Lung (tissue), 12 donors: Measurements from ENCODE around the gene TAGLN3. TPM values are rescaled to one million over a fixed set of nuclear protein-coding genes. Genes with fewer than 3 reads are reported as not detected.

Experiments used
- ATAC-seq: fragments of 200-7000 bp; cut with Tn5 transposase; one replicate; pipeline ENCODE4 v1.9.1; 2020; ENCODE audit warnings: moderate number of reproducible peaks; ENCODE audit not compliant: insufficient read depth, low FRiP score
- DNase-seq, 3 donors: peaks; one replicate each; pipeline ENCODE4 v3.0.0-alpha.2; 2013 to 2017
- H3K27ac ChIP-seq, 2 donors: one replicate each; pipeline ENCODE4 v1.5.1; 2013; ENCODE audit warnings: mild to moderate bottlenecking in 2 of 2, moderate library complexity in 2 of 2, control low read depth in 1 of 2, inconsistent platforms in 1 of 2, low read depth in 1 of 2, low read length in 1 of 2
- H3K27me3 ChIP-seq, 3 donors: one replicate each; pipeline ENCODE4 v1.5.1; 2013; ENCODE audit warnings: low read length in 2 of 3; ENCODE audit not compliant: control insufficient read depth in 3 of 3, insufficient read depth in 3 of 3
- H3K36me3 ChIP-seq, 4 donors: one replicate each; pipeline ENCODE4 v1.5.1; 2013; ENCODE audit warnings: low read length in 4 of 4, mild to moderate bottlenecking in 1 of 4, moderate library complexity in 1 of 4; ENCODE audit not compliant: control insufficient read depth in 4 of 4, insufficient read depth in 4 of 4
- H3K4me1 ChIP-seq, 5 donors: one replicate each; pipeline ENCODE4 v1.5.1; 2013; ENCODE audit warnings: low read length in 5 of 5, mild to moderate bottlenecking in 2 of 5, moderate library complexity in 1 of 5; ENCODE audit not compliant: control insufficient read depth in 5 of 5, insufficient read depth in 5 of 5
- H3K4me3 ChIP-seq: one replicate; pipeline ENCODE4 v1.5.1; 2013; ENCODE audit warnings: mild to moderate bottlenecking, control low read depth, moderate library complexity
- H3K9ac ChIP-seq, 2 donors: one replicate each; pipeline ENCODE4 v1.5.1; 2013; ENCODE audit warnings: low read length in 2 of 2, control low read depth in 1 of 2; ENCODE audit not compliant: insufficient read depth in 1 of 2
- H3K9me3 ChIP-seq, 4 donors: one replicate each; pipeline ENCODE4 v1.5.1; 2013; ENCODE audit warnings: low read length in 3 of 4, mild to moderate bottlenecking in 1 of 4, moderate library complexity in 1 of 4; ENCODE audit not compliant: control insufficient read depth in 4 of 4, insufficient read depth in 3 of 4
- CTCF ChIP-seq: IDR thresholded peaks from 2 replicates; pipeline ENCODE4 v1.5.1; 2012; ENCODE audit warnings: mild to moderate bottlenecking; ENCODE audit errors: control extremely low read depth, extremely low read depth
- WGBS, 2 donors: extraction: QIAGEN DNeasy Blood & Tissue Kit; methylation state at CpG; one replicate each; pipeline ENCODE4 v1.1.7; 2013; 5-methylcytosine and 5-hydroxymethylcytosine counted together
- polyA plus RNA-seq, 2 donors: library from polyadenylated mRNA; stranded (reverse); fragments of 200-250 nt; gene quantifications; one replicate each; pipeline ENCODE4 v1.2.1, GENCODE V29; 2013
- total RNA-seq, 2 donors: library from RNA; depleted of rRNA in 1 of 2; stranded (reverse); fragments of >200 nt in 1 of 2; gene quantifications; one replicate each; pipeline ENCODE4 v1.2.1, GENCODE V29; 2014 to 2021
- donor health status: control.
- donor health status: control.
- donor health status: Bipolar disorder and iron deficiency.
- donor health status: healthy.
- donor health status: DM: yes; HTN: yes; CAD: no.

TAGLN3 gene
- total and polyA plus RNA-seq, 4 donors, result 0.71 to 2.6 (median 1.6) TPM

- no peak overlapping the region for H3K4me3 ChIP-seq
These were observed 17.3 kb upstream of the TAGLN3 start for GRCh38 chr3:111981457-111981763.

GRCh38 chr3:111984636-111985298, 14.0 kb upstream of the TAGLN3 start:
- Histone ChIP-seq H3K4me1 (peaks cover 0 to 32% (median 5%) of the 10 kb centered on the region in 5 donors), H3K27ac (no peak overlapping the region), H3K9me3 (no peaks in the 10 kb centered on the region), H3K9ac (no peak overlapping the region), H3K27me3 (no peaks in the 10 kb centered on the region), H3K36me3 (peaks cover 6 to 20% (median 14%) of the 10 kb centered on the region in 4 donors), H3K4me3 (no peak overlapping the region)
- 38 to 42% methylated on average over 2 of the region's 2 CpGs for WGBS, 2 donors
- no peak for ATAC-seq
- no peak for DNase-seq
- TF ChIP-seq CTCF, result no peak

More at GRCh38 chr3:111981457-111981763, 17.3 kb upstream of the TAGLN3 start:
- Histone ChIP-seq H3K9ac (peak overlapping the region in 1 of 2 donors; percentile 1), H3K4me1 (peaks cover 0 to 30% (median 5%) of the 10 kb centered on the region in 5 donors), H3K9me3 (no peaks in the 10 kb centered on the region), H3K27ac (no peak overlapping the region), H3K36me3 (peaks cover 0 to 13% (median 3%) of the 10 kb centered on the region in 4 donors), H3K27me3 (no peaks in the 10 kb centered on the region)
- 64 to 82% methylated on average over 3 of the region's 3 CpGs for WGBS, 2 donors
- ATAC-seq (no peak), DNase-seq (peak in 1 of 3 donors; percentile 34)
- TF ChIP-seq CTCF, result no peak

DNA sequence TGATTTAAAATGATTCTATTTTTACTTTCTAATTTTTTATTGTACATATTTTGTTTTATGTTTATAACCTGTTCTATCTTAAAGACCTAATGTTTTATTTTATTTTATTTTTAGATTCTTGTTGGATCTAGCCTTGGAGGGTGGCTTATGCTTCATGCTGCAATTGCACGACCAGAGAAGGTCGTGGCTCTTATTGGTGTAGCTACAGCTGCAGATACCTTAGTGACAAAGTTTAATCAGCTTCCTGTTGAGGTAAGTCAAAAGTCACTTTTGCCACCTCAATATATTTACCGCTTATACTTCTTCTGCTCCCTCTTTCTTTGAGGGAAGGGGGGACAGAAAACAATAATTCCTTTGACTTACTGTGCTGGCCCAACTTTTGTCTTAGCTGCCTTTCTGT, 11.9 kb upstream of the TAGLN3 start:
- H3K27me3 ChIP-seq, result no peaks in the 10 kb centered on the region
- H3K9me3 ChIP-seq, result no peaks in the 10 kb centered on the region
- peaks cover 6 to 26% (median 19%) of the 10 kb centered on the region in 4 donors for H3K36me3 ChIP-seq
- TF ChIP-seq CTCF, result no peak
- H3K27ac ChIP-seq, result no peak overlapping the region
- H3K9ac ChIP-seq, result no peak overlapping the region
- no peak for DNase-seq
- H3K4me1 ChIP-seq, result peaks cover 0 to 16% (median 0%) of the 10 kb centered on the region in 5 donors
- H3K4me3 ChIP-seq, result no peak overlapping the region
- WGBS, 2 donors, result 88 to 93% methylated on average over 3 of the region's 3 CpGs
- ATAC-seq, result no peak
